C1 segment of cervical spinal cord (tissue), 14 donors: ENCODE data around the gene DEXI.

Experiments used
- DNase-seq, 14 donors: peaks; one replicate each; lab custom pipeline; 2025; lab: John Stamatoyannopoulos, UW

Gene DEXI

DNA sequence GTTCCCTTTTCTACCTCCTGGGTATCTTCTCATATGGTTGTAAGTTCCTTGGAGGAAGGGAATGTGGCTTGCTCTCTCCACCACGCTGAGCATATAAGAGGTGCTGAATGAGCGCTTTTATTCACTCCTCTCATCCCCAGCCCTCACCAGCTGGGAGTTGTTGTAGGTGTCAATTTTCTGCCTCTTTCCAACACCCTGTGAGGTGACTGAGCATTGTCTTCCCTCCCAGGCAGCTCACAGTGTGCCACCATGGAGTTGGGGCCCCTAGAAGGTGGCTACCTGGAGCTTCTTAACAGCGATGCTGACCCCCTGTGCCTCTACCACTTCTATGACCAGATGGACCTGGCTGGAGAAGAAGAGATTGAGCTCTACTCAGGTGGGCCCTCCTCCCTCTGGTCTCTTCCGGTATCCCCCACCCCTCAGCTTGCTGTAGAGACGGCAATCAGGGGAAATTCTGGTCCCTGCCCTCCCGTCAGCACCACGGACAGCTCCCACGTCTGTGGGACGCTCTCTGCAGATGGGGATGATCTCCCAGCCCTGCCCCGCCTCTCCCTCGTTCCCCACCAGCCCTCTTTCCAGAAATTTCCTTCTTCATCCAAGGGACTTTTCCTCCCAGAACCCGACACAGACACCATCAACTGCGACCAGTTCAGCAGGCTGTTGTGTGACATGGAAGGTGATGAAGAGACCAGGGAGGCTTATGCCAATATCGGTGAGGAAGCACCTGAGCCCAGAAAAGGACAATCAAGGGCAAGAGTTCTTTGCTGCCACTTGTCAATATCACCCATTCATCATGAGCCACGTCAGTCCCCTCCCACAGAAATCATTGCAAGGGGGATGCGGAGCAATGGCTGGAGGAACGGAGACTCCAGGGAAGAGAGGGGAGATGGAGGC, 47.0 kb downstream of the DEXI start:
- DNase-seq, result no peak

GRCh38 chr16:10892782-10893318, 49.4 kb downstream of the DEXI start:
- no peak for DNase-seq

- DNase-seq, result no peak
Observed at GRCh38 chr16:10889855-10890254, 52.4 kb downstream of the DEXI start.

GRCh38 chr16:10888320-10888937, 53.8 kb downstream of the DEXI start:
- peak in 4 of 14 donors; percentile 13 to 48 (median 16) for DNase-seq

- peak in 5 of 14 donors; percentile 6 to 50 (median 35) for DNase-seq
Observed at GRCh38 chr16:10885246-10885645, 57.0 kb downstream of the DEXI start.

- DNase-seq, result no peak
Observed at GRCh38 chr16:10883004-10883403, 59.3 kb downstream of the DEXI start.

DNA sequence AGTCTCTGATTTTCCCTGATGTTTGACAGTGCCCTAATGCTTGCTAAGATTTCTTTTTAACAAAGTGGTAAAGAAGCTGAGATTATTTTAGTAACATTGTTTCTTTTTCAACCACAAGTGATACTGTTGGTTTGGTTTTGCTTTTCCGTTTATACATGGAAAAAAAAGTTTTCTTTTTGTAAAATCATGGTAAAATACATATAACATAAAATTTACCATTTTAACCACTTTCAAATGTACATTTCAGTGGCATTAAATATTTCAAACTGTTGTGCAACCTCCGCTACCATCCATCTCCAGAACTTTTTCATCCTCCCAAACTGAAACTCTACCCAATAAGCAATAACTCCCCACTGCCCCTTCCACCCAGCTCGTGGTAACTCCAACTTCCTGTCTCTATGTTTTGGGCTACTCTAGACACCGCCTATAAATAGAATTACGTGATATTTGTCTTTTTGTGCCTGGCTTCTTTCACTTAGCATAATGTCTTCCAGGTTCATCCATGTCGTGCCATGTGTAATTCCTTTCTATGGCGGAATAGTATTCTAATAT, 60.7 kb downstream of the DEXI start:
- DNase-seq, result no peak

DNA sequence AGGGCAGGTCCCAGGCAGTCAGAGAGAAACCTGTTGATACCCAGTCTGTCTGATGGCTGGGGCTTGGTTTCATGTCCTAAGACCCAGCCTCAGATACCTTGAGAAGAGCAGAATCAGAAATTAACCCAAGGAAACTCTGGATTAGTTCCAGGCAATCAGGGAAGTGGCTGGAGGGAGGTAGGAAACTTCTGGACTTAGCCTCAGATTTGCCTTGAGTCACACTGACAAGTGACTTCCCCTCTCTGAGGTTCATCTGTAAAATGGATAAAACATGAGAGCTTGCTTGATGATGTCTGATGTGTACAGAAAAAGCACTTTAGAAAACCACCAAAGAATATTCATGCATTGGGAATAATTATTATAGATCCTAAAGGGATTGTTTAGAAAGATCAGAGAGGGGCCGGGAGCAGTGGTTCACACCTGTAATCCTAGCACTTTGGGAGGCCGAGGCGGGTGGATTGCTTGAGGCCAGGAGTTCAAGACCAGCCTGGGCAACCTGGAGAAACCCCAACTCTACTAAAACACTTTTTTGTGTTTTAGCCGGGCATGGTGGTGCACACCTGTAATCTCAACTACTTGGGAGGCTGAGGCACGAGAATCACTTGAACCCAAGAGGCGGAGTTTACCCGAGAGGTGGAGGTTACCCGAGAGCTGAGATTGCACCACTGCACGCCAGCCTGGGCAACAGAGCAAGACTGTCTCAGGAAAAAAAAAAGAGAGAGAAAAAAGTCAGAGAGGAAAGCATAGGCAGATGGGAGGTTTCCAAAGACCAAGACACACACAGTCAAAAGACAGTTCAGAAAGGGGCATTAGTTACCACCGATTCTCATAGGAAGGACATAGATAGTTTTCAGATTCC, 61.4 kb downstream of the DEXI start:
- no peak for DNase-seq

DNA sequence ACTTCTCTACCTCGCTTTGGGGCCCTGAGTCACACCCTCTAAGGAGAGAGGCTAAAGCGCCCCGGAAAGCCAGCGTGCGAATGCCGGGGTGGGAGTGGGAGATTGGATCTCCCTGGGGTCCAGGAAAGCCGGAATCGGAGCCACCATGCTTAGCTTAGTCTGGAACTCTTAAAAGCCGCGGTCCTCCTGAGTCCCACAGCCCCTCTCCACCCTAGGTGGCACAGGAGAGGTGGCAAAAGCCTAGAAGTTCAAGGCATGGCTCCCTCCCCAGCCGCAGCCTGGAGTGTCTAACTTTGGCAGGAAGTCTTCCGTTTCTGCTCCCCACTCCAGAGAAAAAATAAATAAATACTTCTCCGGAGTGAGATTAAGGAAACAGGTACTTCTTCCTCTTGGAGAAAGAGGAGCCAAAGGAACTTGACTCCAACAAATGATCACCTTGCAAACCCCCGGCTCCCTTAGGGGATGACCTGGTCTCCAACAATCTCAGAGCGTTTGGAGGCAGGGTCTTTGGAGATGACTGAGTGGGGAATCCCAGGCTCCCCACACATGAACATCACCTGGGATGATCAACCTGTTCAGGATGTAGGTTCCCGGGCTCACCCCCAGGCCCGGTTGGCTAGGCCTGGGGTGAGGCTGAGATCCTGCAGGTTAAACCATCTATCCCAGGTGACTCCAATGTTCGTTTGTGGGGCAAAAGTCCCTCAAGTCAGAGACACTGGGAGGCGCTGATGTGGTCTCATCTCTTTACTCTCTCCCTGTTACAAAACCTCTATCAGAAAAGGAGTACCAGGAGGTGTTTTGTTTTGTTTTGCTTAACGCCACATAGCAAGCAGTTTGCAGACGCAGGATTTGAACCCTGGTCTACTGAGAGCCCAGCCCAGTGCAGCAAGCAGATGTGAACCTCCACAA, 62.3 kb downstream of the DEXI start:
- no peak for DNase-seq
